Glutamatergic neuron (in vitro differentiated cells): ENCODE measurements around the gene SHH. TPM values are rescaled to one million over a fixed set of nuclear protein-coding genes. Genes with fewer than 3 reads are reported as not detected.

ENCODE experiments used
- DNase-seq: peaks from one replicate; pipeline ENCODE4 v3.0.0; 2022
- H3K27ac Mint-ChIP-seq: one replicate; pipeline ENCODE4 v1.8.0; 2020; ENCODE audit warnings: mild to moderate bottlenecking, mixed read lengths, inconsistent platforms; ENCODE audit not compliant: unreplicated experiment
- H3K27me3 Mint-ChIP-seq: one replicate; pipeline ENCODE4 v1.8.0; 2020; ENCODE audit warnings: mild to moderate bottlenecking, moderate library complexity, mixed read lengths, inconsistent platforms; ENCODE audit not compliant: unreplicated experiment
- H3K36me3 Mint-ChIP-seq: one replicate; pipeline ENCODE4 v1.8.0; 2020; ENCODE audit warnings: mild to moderate bottlenecking, mixed read lengths, inconsistent platforms; ENCODE audit not compliant: unreplicated experiment
- H3K4me1 Mint-ChIP-seq: one replicate; pipeline ENCODE4 v1.8.0; 2020; ENCODE audit warnings: mild to moderate bottlenecking, low read depth, mixed read lengths, inconsistent platforms; ENCODE audit not compliant: unreplicated experiment
- H3K4me3 Mint-ChIP-seq: one replicate; pipeline ENCODE4 v1.8.0; 2020; ENCODE audit warnings: mild to moderate bottlenecking, mixed read lengths, inconsistent platforms; ENCODE audit not compliant: unreplicated experiment
- H3K9me3 Mint-ChIP-seq: one replicate; pipeline ENCODE4 v1.8.0; 2020; ENCODE audit warnings: mild to moderate bottlenecking, moderate library complexity, mixed read lengths, inconsistent platforms; ENCODE audit not compliant: unreplicated experiment
- CTCF ChIP-seq: fragments of 200-600 bp; sonication (generic); IDR thresholded peaks from one replicate; pipeline ENCODE4 v1.5.0; 2021; ENCODE audit not compliant: partially characterized antibody, unreplicated experiment
- total RNA-seq: library from RNA; stranded (reverse); fragmentation: NEBNext Ultra II Directional; extraction: Animal tissue kit (Norgen Biotek cat#: 25700); gene quantifications from one replicate; pipeline ENCODE4 v1.2.1, GENCODE V29; 2021; ENCODE audit not compliant: unreplicated experiment

The SHH gene
- total RNA-seq, 1 donor from 2014 or later: not detected

DNA sequence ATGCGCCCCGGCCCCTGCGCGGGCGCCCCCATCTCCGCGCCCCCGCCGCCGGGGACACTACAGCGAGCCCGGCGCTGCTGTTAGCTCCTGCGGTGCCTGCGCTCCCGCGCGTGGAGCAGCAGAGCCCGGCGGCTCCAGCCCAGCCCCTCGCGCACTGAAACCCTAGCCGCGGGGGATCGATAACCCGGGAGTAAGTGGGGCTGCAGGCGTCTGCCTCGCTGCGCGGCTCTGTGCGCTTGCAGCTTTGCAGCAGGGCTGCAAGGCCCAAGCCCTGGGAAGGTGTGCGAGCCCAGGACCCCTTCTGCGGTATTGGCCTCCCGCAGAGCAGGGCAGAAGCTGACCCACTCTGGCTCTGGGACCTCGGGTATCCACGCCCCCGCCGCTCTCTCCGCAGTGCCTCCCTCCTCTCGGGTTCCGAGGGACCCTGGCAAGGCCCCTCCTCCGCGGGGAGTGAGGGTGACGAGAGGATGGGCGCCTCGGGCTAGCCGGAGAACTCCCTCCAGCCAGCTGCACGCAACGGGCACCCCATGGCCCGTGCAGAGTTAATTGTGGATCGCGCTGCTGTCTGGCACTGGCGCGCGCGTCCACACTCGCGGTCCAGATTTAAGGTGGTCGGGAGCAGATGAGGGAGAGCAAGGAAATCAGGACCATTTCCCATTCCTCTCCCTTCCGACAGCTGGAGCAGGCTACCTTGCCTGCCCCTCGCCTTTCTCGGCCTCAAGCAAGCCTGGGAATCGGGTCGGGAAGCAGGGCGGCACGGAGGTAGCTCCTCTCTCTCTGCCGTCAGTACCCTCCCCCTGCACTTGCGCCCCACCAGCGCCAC lies 2.1 kb downstream of the SHH start:
- Mint-ChIP-seq H3K9me3 (peaks cover 2% of the 10 kb centered on the region), H3K4me3 (peak overlapping the region; percentile 61), H3K36me3 (no peaks in the 10 kb centered on the region), H3K27ac (no peak overlapping the region), H3K27me3 (peaks cover 38% of the 10 kb centered on the region), H3K4me1 (peaks cover 12% of the 10 kb centered on the region)
- TF ChIP-seq CTCF: no peak
- DNase-seq: peak; percentile 71

- Mint-ChIP-seq H3K4me3 (peak overlapping the region; percentile 81), H3K4me1 (peaks cover 12% of the 10 kb centered on the region), H3K9me3 (peaks cover 2% of the 10 kb centered on the region), H3K27me3 (peaks cover 38% of the 10 kb centered on the region), H3K27ac (no peak overlapping the region), H3K36me3 (no peaks in the 10 kb centered on the region)
- no peak for TF ChIP-seq CTCF
- no peak for DNase-seq
Observed at GRCh38 chr7:155809332-155809946, 2.8 kb downstream of the SHH start.

DNA sequence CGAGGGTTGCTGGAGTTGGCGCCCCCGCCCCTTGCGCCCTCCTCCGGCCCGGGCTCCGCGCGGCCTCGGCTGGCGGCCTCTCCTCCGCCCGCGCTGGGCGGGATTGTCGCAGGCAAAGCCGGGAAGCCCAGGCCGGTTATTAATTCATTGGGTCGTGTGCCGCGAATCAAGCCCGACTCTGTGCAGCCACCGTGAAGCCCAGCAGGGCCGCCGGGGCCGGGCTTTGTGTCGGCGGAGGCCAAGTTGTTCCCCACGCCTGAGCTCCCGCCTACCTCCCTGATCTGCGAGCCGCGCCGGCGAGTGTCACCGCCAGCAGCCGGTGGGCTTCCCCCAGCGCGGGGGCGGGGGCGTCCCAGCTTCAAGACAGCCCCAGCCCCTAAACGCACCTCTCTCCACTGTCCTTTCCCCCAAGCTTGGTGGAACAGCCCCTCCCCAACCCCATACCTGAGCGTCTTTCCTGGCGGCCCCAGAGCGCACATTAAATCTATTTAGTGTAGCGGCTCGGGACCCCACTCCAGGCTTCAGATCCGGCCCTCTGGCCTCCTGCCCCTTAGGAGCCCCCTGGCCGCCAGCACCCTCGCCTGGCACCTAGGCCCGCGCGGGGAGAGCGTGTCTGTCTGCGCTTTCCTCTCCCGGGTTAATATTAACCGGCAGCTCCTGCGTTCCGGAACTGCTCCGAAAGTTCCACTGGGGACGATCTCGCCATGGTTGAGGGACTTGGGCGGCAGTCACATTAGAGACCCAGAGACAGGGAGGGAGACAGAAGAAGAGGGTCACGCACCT lies 3.5 kb downstream of the SHH start:
- H3K36me3 Mint-ChIP-seq: no peaks in the 10 kb centered on the region
- peaks cover 2% of the 10 kb centered on the region for H3K9me3 Mint-ChIP-seq
- peak overlapping the region; percentile 75 for H3K4me3 Mint-ChIP-seq
- peaks cover 12% of the 10 kb centered on the region for H3K4me1 Mint-ChIP-seq
- H3K27ac Mint-ChIP-seq: no peak overlapping the region
- no peak for TF ChIP-seq CTCF
- DNase-seq: peak; percentile 55
- H3K27me3 Mint-ChIP-seq: peaks cover 38% of the 10 kb centered on the region

- peaks cover 12% of the 10 kb centered on the region for H3K4me1 Mint-ChIP-seq
- H3K36me3 Mint-ChIP-seq: no peaks in the 10 kb centered on the region
- peaks cover 33% of the 10 kb centered on the region for H3K27me3 Mint-ChIP-seq
- no peak for TF ChIP-seq CTCF
- no peak for DNase-seq
- H3K4me3 Mint-ChIP-seq: peak overlapping the region; percentile 80
- H3K9me3 Mint-ChIP-seq: peaks cover 2% of the 10 kb centered on the region
- H3K27ac Mint-ChIP-seq: no peak overlapping the region
Observed at GRCh38 chr7:155807789-155808548, 4.3 kb downstream of the SHH start.
